WTC11 (cell line): ENCODE data around the gene ATP2B2. TPM values are rescaled to one million over a fixed set of nuclear protein-coding genes. Genes with fewer than 3 reads are reported as not detected.

ENCODE experiments used
- ATAC-seq: fragments of 200-7000 bp; cut with Tn5 transposase; 2 replicates; pipeline ENCODE4 v1.10.0; 2021; ENCODE audit warnings: mild to moderate bottlenecking, moderate library complexity
- CTCF ChIA-PET: fragments of 300-600 bp; sonication (Branson Sonifier 250); formaldehyde crosslinking; loops from one replicate; lab custom pipeline; 2021; ENCODE audit warnings: antibody characterized with exemption; lab: Charles Lee
- POLR2A ChIA-PET: fragments of 350-600 bp; sonication (Branson Sonifier 250); formaldehyde crosslinking; loops from one replicate; lab custom pipeline; 2021; ENCODE audit warnings: antibody characterized with exemption; lab: Charles Lee
- DNase-seq: peaks from one replicate; pipeline ENCODE4 v3.0.0; 2021; ENCODE audit warnings: low spot score
- H3K27ac Mint-ChIP-seq: 2 replicates; pipeline ENCODE4 v1.8.0; 2021; ENCODE audit warnings: mixed read lengths
- H3K27me3 Mint-ChIP-seq: 2 replicates; pipeline ENCODE4 v1.8.0; 2021; ENCODE audit warnings: low read depth, mild to moderate bottlenecking, moderate library complexity, mixed read lengths
- H3K36me3 Mint-ChIP-seq: 2 replicates; pipeline ENCODE4 v1.8.0; 2021; ENCODE audit warnings: mixed read lengths
- H3K4me1 Mint-ChIP-seq: 2 replicates; pipeline ENCODE4 v1.8.0; 2022; ENCODE audit warnings: mixed read lengths
- H3K4me3 Mint-ChIP-seq: 2 replicates; pipeline ENCODE4 v1.8.0; 2021; ENCODE audit warnings: mild to moderate bottlenecking, moderate library complexity, mixed read lengths
- H3K9me3 Mint-ChIP-seq: 2 replicates; pipeline ENCODE4 v1.8.0; 2021; ENCODE audit warnings: mixed read lengths
- ATF6 ChIP-seq: sonication (generic); formaldehyde crosslinking; IDR thresholded peaks from 2 replicates; pipeline ENCODE4 v1.8.1; 2023; ENCODE audit warnings: mild to moderate bottlenecking, missing genetic modification reagents
- CREM ChIP-seq: sonication (generic); formaldehyde crosslinking; IDR thresholded peaks from 2 replicates; pipeline ENCODE4 v1.8.1; 2022; ENCODE audit warnings: mild to moderate bottlenecking, missing genetic modification reagents, moderate library complexity
- FOXJ3 ChIP-seq: sonication (generic); formaldehyde crosslinking; IDR thresholded peaks from 2 replicates; pipeline ENCODE4 v1.9.0; 2021; ENCODE audit warnings: missing genetic modification reagents, mild to moderate bottlenecking, borderline replicate concordance
- HMGXB4 ChIP-seq: sonication (generic); formaldehyde crosslinking; IDR thresholded peaks from 2 replicates; pipeline ENCODE4 v1.8.1; 2023; ENCODE audit warnings: mild to moderate bottlenecking, moderate library complexity, missing genetic modification reagents
- IRF2 ChIP-seq: sonication (generic); formaldehyde crosslinking; IDR thresholded peaks from 2 replicates; pipeline ENCODE4 v1.8.0; 2022; ENCODE audit warnings: low read depth, missing genetic modification reagents, borderline replicate concordance
- KAT7 ChIP-seq: sonication (generic); formaldehyde crosslinking; IDR thresholded peaks from 2 replicates; pipeline ENCODE4 v1.8.1; 2023; ENCODE audit warnings: missing genetic modification reagents, mild to moderate bottlenecking, borderline replicate concordance
- NFYB ChIP-seq: sonication (generic); formaldehyde crosslinking; conservative IDR thresholded peaks from 2 replicates; pipeline ENCODE4 v1.8.0; 2022; ENCODE audit warnings: low read depth, missing genetic modification reagents
- NR3C1 ChIP-seq: sonication (generic); formaldehyde crosslinking; conservative IDR thresholded peaks from 2 replicates; pipeline ENCODE4 v1.8.1; 2023; ENCODE audit warnings: low read depth, mild to moderate bottlenecking, missing genetic modification reagents
- SOX15 ChIP-seq: fragments of 250-450 bp; sonication (Bioruptor Pico); IDR thresholded peaks from 2 replicates; pipeline ENCODE4 v1.9.0; 2021; ENCODE audit warnings: mild to moderate bottlenecking
- SP1 ChIP-seq: sonication (generic); formaldehyde crosslinking; conservative IDR thresholded peaks from 2 replicates; pipeline ENCODE4 v1.8.1; 2022; ENCODE audit warnings: missing genetic modification reagents
- TP53 ChIP-seq: sonication (generic); formaldehyde crosslinking; IDR thresholded peaks from 2 replicates; pipeline ENCODE4 v1.8.1; 2023; ENCODE audit warnings: mild to moderate bottlenecking, missing genetic modification reagents
- USF1 ChIP-seq: sonication (generic); formaldehyde crosslinking; IDR thresholded peaks from 2 replicates; pipeline ENCODE4 v1.8.0; 2022; ENCODE audit warnings: mild to moderate bottlenecking, missing genetic modification reagents
- ZNF138 ChIP-seq: sonication (generic); formaldehyde crosslinking; conservative IDR thresholded peaks from 2 replicates; pipeline ENCODE4 v1.8.1; 2022; ENCODE audit warnings: mild to moderate bottlenecking, moderate library complexity, missing genetic modification reagents
- ZNF396 ChIP-seq: fragments of 250-450 bp; sonication (Bioruptor Pico); IDR thresholded peaks from 2 replicates; pipeline ENCODE4 v1.8.0; 2021; ENCODE audit warnings: mild to moderate bottlenecking, moderate library complexity, borderline replicate concordance
- ZNF416 ChIP-seq: fragments of 250-450 bp; sonication (Bioruptor Pico); IDR thresholded peaks from 2 replicates; pipeline ENCODE4 v1.9.0; 2021; ENCODE audit warnings: mild to moderate bottlenecking, inconsistent platforms
- total RNA-seq: library from RNA; stranded (reverse); gene quantifications from 3 replicates; pipeline ENCODE4 v1.2.3, GENCODE V29; 2021
- TF ChIP-seq, protein P1 (sequence below): fragments of 250-450 bp; sonication (Bioruptor Pico); conservative IDR thresholded peaks from 2 replicates; pipeline ENCODE4 v1.9.0; 2021; ENCODE audit warnings: mild to moderate bottlenecking
- TF ChIP-seq, protein P2 (sequence below): sonication (generic); formaldehyde crosslinking; IDR thresholded peaks from 2 replicates; pipeline ENCODE4 v1.8.0; 2023; ENCODE audit warnings: mild to moderate bottlenecking, missing genetic modification reagents
- TF ChIP-seq, protein P3 (sequence below): fragments of 250-450 bp; sonication (Bioruptor Pico); IDR thresholded peaks from 2 replicates; pipeline ENCODE4 v1.9.0; 2021; ENCODE audit warnings: mild to moderate bottlenecking
- TF ChIP-seq, protein P4 (sequence below): sonication (generic); formaldehyde crosslinking; IDR thresholded peaks from 2 replicates; pipeline ENCODE4 v1.8.1; 2023; ENCODE audit warnings: mild to moderate bottlenecking, missing genetic modification reagents, moderate library complexity
- TF ChIP-seq, protein P5 (sequence below): sonication (generic); formaldehyde crosslinking; IDR thresholded peaks from 2 replicates; pipeline ENCODE4 v1.8.1; 2022; ENCODE audit warnings: low read depth, missing genetic modification reagents, borderline replicate concordance

Gene ATP2B2
- total RNA-seq, 1 experiment from 2014 or later = 0.48 TPM

GRCh38 chr3:10437272-10437994, 68.0 kb downstream of the ATP2B2 start:
- H3K27me3 Mint-ChIP-seq = no peaks in the 10 kb centered on the region
- CTCF ChIA-PET = no interaction called here
- DNase-seq (no peak), ATAC-seq (no peak)
- POLR2A ChIA-PET = no interaction called here
- no peaks in the 10 kb centered on the region for H3K36me3 Mint-ChIP-seq
- H3K9me3 Mint-ChIP-seq = no peaks in the 10 kb centered on the region
- TF ChIP-seq SOX15 = no peak
- TF ChIP-seq ZNF416 (CRISPR knock-in tag) = no peak
- TF ChIP-seq IRF2 (CRISPR knock-in tag) = no peak
- TF ChIP-seq, protein P1, sequence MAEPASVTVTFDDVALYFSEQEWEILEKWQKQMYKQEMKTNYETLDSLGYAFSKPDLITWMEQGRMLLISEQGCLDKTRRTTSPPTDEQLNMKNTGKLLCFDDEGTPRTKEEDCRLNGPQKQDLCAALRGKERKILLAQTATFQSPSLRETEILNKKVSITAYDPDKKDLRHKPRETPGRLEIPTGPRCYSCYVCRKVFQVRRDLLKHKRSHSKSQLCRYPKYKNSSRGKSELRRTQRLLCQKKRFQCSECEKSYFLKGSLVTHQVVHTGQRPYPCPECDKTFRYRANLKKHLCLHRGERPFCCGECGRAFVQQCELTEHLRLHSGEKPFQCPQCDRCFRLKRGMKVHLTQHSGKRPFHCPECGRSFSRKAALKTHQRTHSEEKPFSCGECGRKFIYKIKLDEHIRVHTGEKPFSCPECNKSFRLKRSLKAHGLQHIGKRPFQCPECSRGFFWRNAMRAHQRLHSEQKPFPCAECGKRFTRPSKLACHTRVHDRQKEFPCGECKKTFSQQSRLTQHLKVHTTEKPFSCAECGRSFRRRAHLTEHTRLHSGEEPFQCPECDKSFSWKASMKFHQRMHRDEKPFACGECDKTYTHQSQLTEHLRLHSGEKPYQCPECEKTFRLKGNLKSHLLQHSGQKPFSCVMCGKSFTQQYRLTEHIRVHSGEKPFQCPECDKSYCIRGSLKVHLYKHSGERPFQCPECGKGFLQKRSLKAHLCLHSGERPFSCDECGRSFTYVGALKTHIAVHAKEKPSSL (CRISPR knock-in tag) = no peak
- TF ChIP-seq ZNF138 = no peak
- TF ChIP-seq ZNF396 (CRISPR knock-in tag) = no peak
- TF ChIP-seq TP53 (CRISPR knock-in tag) = no peak
- TF ChIP-seq, protein P2, sequence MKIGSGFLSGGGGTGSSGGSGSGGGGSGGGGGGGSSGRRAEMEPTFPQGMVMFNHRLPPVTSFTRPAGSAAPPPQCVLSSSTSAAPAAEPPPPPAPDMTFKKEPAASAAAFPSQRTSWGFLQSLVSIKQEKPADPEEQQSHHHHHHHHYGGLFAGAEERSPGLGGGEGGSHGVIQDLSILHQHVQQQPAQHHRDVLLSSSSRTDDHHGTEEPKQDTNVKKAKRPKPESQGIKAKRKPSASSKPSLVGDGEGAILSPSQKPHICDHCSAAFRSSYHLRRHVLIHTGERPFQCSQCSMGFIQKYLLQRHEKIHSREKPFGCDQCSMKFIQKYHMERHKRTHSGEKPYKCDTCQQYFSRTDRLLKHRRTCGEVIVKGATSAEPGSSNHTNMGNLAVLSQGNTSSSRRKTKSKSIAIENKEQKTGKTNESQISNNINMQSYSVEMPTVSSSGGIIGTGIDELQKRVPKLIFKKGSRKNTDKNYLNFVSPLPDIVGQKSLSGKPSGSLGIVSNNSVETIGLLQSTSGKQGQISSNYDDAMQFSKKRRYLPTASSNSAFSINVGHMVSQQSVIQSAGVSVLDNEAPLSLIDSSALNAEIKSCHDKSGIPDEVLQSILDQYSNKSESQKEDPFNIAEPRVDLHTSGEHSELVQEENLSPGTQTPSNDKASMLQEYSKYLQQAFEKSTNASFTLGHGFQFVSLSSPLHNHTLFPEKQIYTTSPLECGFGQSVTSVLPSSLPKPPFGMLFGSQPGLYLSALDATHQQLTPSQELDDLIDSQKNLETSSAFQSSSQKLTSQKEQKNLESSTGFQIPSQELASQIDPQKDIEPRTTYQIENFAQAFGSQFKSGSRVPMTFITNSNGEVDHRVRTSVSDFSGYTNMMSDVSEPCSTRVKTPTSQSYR (CRISPR knock-in tag) = no peak
- no peak for TF ChIP-seq CREM (CRISPR knock-in tag)
- TF ChIP-seq, protein P3, sequence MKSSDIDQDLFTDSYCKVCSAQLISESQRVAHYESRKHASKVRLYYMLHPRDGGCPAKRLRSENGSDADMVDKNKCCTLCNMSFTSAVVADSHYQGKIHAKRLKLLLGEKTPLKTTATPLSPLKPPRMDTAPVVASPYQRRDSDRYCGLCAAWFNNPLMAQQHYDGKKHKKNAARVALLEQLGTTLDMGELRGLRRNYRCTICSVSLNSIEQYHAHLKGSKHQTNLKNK (CRISPR knock-in tag) = no peak
- no peak overlapping the region for H3K4me3 Mint-ChIP-seq
- 0 out of 2 replicates have a peak, but pooled peaks cover 2% of the 10 kb centered on the region for H3K4me1 Mint-ChIP-seq
- no peak overlapping the region for H3K27ac Mint-ChIP-seq

DNA sequence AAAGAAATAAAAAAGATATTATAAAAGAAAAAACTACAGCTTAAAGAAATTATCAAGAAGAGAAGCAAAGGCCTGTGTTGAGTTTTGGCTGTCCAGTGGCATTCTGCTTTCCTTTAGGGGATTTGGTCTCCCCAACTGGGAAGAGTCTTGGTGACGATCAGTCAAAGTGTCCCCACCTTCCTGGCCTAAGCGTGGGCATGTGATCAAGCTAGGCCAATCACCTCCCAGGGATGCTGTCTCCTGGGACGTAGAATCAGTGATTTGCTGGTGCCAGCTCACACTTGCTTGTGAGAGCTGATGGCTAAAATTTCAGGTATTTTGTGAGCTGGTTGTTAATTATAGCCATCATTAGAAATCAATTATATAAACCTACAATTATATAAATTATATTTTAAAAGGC, 69.5 kb downstream of the ATP2B2 start:
- Mint-ChIP-seq H3K36me3 (no peaks in the 10 kb centered on the region), H3K4me1 (0 out of 2 replicates have a peak, but pooled peaks cover 2% of the 10 kb centered on the region), H3K27me3 (no peaks in the 10 kb centered on the region), H3K4me3 (no peak overlapping the region), H3K9me3 (no peaks in the 10 kb centered on the region), H3K27ac (no peak overlapping the region)
- ATAC-seq (peak; percentile 46), DNase-seq (no peak)
- POLR2A ChIA-PET = no interaction called here
- CTCF ChIA-PET = interaction anchor here (1.6 to 1.8 kb wide), 2 partner anchors 12 to 92 kb away, joined by 4 to 12 read pairs; no protein-coding TSS in a partner anchor
- TF ChIP-seq, protein P4, sequence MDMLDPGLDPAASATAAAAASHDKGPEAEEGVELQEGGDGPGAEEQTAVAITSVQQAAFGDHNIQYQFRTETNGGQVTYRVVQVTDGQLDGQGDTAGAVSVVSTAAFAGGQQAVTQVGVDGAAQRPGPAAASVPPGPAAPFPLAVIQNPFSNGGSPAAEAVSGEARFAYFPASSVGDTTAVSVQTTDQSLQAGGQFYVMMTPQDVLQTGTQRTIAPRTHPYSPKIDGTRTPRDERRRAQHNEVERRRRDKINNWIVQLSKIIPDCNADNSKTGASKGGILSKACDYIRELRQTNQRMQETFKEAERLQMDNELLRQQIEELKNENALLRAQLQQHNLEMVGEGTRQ (CRISPR knock-in tag) = peak; percentile 83
- no peak for TF ChIP-seq KAT7 (CRISPR knock-in tag)
- no peak for TF ChIP-seq FOXJ3 (CRISPR knock-in tag)
- TF ChIP-seq NR3C1 (CRISPR knock-in tag) = no peak
- no peak for TF ChIP-seq SP1
- no peak for TF ChIP-seq ZNF416 (CRISPR knock-in tag)
- TF ChIP-seq, protein P5, sequence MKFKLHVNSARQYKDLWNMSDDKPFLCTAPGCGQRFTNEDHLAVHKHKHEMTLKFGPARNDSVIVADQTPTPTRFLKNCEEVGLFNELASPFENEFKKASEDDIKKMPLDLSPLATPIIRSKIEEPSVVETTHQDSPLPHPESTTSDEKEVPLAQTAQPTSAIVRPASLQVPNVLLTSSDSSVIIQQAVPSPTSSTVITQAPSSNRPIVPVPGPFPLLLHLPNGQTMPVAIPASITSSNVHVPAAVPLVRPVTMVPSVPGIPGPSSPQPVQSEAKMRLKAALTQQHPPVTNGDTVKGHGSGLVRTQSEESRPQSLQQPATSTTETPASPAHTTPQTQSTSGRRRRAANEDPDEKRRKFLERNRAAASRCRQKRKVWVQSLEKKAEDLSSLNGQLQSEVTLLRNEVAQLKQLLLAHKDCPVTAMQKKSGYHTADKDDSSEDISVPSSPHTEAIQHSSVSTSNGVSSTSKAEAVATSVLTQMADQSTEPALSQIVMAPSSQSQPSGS (CRISPR knock-in tag) = no peak
- TF ChIP-seq HMGXB4 (CRISPR knock-in tag) = no peak
- TF ChIP-seq ATF6 (CRISPR knock-in tag) = no peak
- peak; percentile 67; the same call in 1 of the 2 replicates for TF ChIP-seq USF1 (CRISPR knock-in tag)
- no peak; the same call in 1 of the 2 replicates for TF ChIP-seq NFYB (CRISPR knock-in tag)
